Smooth muscle cell (in vitro differentiated cells): ENCODE measurements around the gene OR5C1. TPM values are rescaled to one million over a fixed set of nuclear protein-coding genes. Genes with fewer than 3 reads are reported as not detected.

Source experiments
- DNase-seq: peaks from one replicate; lab custom pipeline; 2025; ENCODE audit not compliant: unreplicated experiment; lab: John Stamatoyannopoulos, UW
- H2AFZ ChIP-seq: fragments of 200-600 bp; sonication (generic); 2 replicates; pipeline ENCODE4 v1.6.0; 2016; ENCODE audit warnings: antibody characterized with exemption, low read depth, mild to moderate bottlenecking
- H3F3A ChIP-seq: fragments of 200-600 bp; sonication (generic); 2 replicates; pipeline ENCODE4 v1.6.0; 2017; ENCODE audit warnings: antibody characterized with exemption, low read depth
- H3K27ac ChIP-seq: fragments of 200-600 bp; sonication (generic); 2 replicates; pipeline ENCODE4 v1.5.1; 2016; ENCODE audit warnings: low read depth, mild to moderate bottlenecking
- H3K27me3 ChIP-seq: fragments of 200-600 bp; sonication (generic); 2 replicates; pipeline ENCODE4 v1.6.1; 2016; ENCODE audit warnings: low read depth, mild to moderate bottlenecking
- H3K36me3 ChIP-seq: fragments of 200-600 bp; sonication (generic); 2 replicates; pipeline ENCODE4 v1.5.1; 2016; ENCODE audit warnings: low read depth
- H3K4me1 ChIP-seq: fragments of 200-600 bp; sonication (generic); 2 replicates; pipeline ENCODE4 v1.5.1; 2016; ENCODE audit warnings: low read depth
- H3K4me2 ChIP-seq: fragments of 200-600 bp; sonication (generic); 2 replicates; pipeline ENCODE4 v1.6.0; 2016; ENCODE audit warnings: mild to moderate bottlenecking
- H3K4me3 ChIP-seq: fragments of 200-600 bp; sonication (generic); 2 replicates; pipeline ENCODE4 v1.5.1; 2016; ENCODE audit warnings: mild to moderate bottlenecking
- H3K79me2 ChIP-seq: fragments of 200-600 bp; sonication (generic); 2 replicates; pipeline ENCODE4 v1.6.0; 2016; ENCODE audit warnings: low read depth, mild to moderate bottlenecking
- H3K9ac ChIP-seq: fragments of 200-600 bp; sonication (generic); 2 replicates; pipeline ENCODE4 v1.6.0; 2016; ENCODE audit warnings: low read depth
- H3K9me3 ChIP-seq: fragments of 200-600 bp; sonication (generic); replicated peaks from 2 replicates; pipeline ENCODE4 v1.5.1; 2016; ENCODE audit warnings: low read depth
- H4K20me1 ChIP-seq: fragments of 200-600 bp; sonication (generic); 2 replicates; pipeline ENCODE4 v1.6.0; 2016; ENCODE audit warnings: low read depth
- WGBS: methylation state at CpG from one replicate; pipeline ENCODE4 v1.1.7; 2016; ENCODE audit warnings: low lambda C conversion rate; 5-methylcytosine and 5-hydroxymethylcytosine counted together
- polyA plus RNA-seq: library from polyadenylated mRNA; unstranded; fragments of >200 nt; fragmentation: Nextera tagmentation; extraction: Ambion mirVana; gene quantifications from 2 replicates; pipeline ENCODE4 v1.2.1, GENCODE V29; 2016
- total RNA-seq: library from RNA; depleted of rRNA; stranded (reverse); fragments of >200 nt; gene quantifications from 2 replicates; pipeline ENCODE4 v1.2.3, GENCODE V29; 2014
- TF ChIP-seq, protein P1 (sequence below): fragments of 200-600 bp; sonication (generic); IDR thresholded peaks from 2 replicates; pipeline ENCODE4 v1.5.1; 2017; ENCODE audit warnings: borderline replicate concordance, mild to moderate bottlenecking, antibody characterized with exemption; ENCODE audit not compliant: insufficient read depth, poor library complexity, severe bottlenecking

OR5C1 gene
- total and polyA plus RNA-seq, 2 experiments from 2014 or later, result not detected

DNA sequence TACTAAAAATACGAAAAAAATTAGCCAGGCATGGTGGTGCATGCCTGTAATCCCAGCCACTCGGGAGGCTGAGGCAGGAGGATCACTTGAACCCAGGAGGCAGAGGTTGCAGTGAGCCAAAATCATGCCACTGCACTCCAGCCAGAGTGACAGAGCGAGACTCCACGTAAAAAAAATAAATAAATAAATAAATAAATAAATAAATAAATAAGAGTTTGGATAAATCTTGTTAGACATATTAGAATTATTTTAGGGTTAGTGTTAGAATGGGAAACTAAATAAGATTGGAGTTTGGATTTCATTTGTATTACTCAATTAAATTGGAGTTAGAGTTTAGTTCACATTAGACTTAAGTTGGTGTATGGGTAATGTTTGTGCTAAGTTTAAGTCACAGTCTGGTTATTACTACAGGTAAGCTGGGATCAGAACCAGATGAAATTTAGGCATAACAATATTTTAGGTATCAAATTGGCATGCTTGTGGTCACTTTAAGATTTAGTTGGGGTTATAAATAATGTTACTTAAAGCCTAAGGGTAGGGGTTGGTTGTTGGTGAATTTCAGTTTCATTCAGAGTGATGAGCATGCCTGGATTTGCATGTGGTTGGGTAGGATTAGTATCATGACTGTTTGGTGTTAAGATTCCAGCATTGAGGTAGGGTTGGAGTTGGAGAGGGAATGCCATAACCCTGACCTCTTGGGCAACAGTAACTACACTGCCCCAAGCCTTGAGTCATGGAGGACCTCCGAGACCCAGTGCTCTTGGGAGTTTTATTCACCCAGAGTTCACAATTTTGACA, 3.3 kb downstream of the OR5C1 start:
- WGBS, result 70% methylated on average over 5 of the region's 5 CpGs
- no peaks in the 10 kb centered on the region for H3K36me3 ChIP-seq
- H4K20me1 ChIP-seq, result no peaks in the 10 kb centered on the region
- H3K4me2 ChIP-seq, result no peak overlapping the region
- TF ChIP-seq, protein P1, sequence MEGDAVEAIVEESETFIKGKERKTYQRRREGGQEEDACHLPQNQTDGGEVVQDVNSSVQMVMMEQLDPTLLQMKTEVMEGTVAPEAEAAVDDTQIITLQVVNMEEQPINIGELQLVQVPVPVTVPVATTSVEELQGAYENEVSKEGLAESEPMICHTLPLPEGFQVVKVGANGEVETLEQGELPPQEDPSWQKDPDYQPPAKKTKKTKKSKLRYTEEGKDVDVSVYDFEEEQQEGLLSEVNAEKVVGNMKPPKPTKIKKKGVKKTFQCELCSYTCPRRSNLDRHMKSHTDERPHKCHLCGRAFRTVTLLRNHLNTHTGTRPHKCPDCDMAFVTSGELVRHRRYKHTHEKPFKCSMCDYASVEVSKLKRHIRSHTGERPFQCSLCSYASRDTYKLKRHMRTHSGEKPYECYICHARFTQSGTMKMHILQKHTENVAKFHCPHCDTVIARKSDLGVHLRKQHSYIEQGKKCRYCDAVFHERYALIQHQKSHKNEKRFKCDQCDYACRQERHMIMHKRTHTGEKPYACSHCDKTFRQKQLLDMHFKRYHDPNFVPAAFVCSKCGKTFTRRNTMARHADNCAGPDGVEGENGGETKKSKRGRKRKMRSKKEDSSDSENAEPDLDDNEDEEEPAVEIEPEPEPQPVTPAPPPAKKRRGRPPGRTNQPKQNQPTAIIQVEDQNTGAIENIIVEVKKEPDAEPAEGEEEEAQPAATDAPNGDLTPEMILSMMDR, result no peak
- H3K9me3 ChIP-seq, result no peaks in the 10 kb centered on the region
- H3K4me3 ChIP-seq, result no peak overlapping the region
- DNase-seq, result no peak
- no peak overlapping the region for H3K27ac ChIP-seq
- H3K27me3 ChIP-seq, result no peaks in the 10 kb centered on the region
- no peak overlapping the region for H3K9ac ChIP-seq
- H3K79me2 ChIP-seq, result no peaks in the 10 kb centered on the region
- no peaks in the 10 kb centered on the region for H3K4me1 ChIP-seq
- H2AFZ ChIP-seq, result no peak overlapping the region
- H3F3A ChIP-seq, result no peaks in the 10 kb centered on the region

DNA sequence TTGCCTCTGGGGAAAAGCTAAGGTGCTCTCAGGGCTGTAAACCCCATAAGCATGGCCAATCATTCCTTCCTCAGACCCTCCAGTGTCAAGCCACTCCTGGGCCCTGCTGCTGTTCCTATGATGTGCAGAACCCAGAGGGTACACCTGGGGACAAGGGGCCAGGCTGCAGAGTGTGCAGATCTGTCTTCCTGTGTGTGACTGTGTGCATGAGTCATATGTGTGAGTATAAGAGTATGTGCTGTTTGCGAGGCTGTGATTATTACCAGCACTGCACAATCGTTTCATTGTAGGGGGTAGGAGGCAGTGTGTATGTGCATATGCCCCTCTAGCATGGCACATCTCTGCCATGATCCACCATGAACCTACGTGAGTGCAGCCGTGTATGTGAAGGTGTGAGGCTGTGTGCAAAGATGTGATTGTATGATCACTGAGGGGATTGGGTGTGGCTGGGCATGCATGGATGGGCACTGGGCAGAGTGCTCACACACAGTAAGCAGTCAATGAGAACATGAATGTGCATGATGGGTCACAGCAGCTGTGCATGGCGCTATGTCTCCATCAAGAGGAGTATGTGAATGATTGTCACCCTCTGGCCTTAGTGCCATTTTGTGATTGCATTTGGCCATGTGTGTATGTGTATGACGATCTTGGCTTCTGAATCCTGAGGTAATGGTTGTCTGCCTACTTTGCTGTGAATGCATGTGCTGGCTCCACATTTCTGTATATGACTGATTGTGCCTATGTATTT, 8.8 kb downstream of the OR5C1 start:
- Histone ChIP-seq H3K4me2 (no peak overlapping the region), H3F3A (no peaks in the 10 kb centered on the region), H3K36me3 (no peaks in the 10 kb centered on the region), H3K27ac (no peak overlapping the region), H3K4me3 (no peak overlapping the region), H3K4me1 (no peaks in the 10 kb centered on the region), H4K20me1 (no peaks in the 10 kb centered on the region), H3K9ac (no peak overlapping the region), H3K9me3 (no peaks in the 10 kb centered on the region), H3K79me2 (no peaks in the 10 kb centered on the region), H2AFZ (no peak overlapping the region), H3K27me3 (no peaks in the 10 kb centered on the region)
- DNase-seq, result no peak
- TF ChIP-seq, protein P1, result no peak
- 82% methylated on average over 6 of the region's 6 CpGs for WGBS

DNA sequence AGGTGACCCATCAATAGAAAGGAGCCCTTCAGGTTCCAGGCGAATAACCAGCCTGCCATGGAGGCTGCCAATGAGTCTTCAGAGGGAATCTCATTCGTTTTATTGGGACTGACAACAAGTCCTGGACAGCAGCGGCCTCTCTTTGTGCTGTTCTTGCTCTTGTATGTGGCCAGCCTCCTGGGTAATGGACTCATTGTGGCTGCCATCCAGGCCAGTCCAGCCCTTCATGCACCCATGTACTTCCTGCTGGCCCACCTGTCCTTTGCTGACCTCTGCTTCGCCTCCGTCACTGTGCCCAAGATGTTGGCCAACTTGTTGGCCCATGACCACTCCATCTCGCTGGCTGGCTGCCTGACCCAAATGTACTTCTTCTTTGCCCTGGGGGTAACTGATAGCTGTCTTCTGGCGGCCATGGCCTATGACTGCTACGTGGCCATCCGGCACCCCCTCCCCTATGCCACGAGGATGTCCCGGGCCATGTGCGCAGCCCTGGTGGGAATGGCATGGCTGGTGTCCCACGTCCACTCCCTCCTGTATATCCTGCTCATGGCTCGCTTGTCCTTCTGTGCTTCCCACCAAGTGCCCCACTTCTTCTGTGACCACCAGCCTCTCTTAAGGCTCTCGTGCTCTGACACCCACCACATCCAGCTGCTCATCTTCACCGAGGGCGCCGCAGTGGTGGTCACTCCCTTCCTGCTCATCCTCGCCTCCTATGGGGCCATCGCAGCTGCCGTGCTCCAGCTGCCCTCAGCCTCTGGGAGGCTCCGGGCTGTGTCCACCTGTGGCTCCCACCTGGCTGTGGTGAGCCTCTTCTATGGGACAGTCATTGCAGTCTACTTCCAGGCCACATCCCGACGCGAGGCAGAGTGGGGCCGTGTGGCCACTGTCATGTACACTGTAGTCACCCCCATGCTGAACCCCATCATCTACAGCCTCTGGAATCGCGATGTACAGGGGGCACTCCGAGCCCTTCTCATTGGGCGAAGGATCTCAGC, 11.6 kb downstream of the OR5C1 start, which contains the start of gene OR1K1:
TSS of gene OR1K1 (plus strand) at position 58 of the 995 bp plus-strand sequence. CDS start at position 58, 0 bp downstream.
- TF ChIP-seq, protein P1, result no peak
- Histone ChIP-seq H3K79me2 (no peaks in the 10 kb centered on the region), H3F3A (no peaks in the 10 kb centered on the region), H3K4me3 (no peak within 1 kb of the TSS), H3K9me3 (no peaks in the 10 kb centered on the region), H3K27ac (no peak within 1 kb of the TSS), H3K4me2 (no peak within 1 kb of the TSS), H3K36me3 (no peaks in the 10 kb centered on the region), H3K27me3 (no peaks in the 10 kb centered on the region), H3K4me1 (no peaks in the 10 kb centered on the region), H2AFZ (no peak within 1 kb of the TSS), H3K9ac (no peak within 1 kb of the TSS), H4K20me1 (no peaks in the 10 kb centered on the region)
- DNase-seq, result no peak
- 93% methylated on average over 30 of the region's 30 CpGs for WGBS
